T-helper 2 cell treated with Interferon-gamma antibody and Interleukin-4, amounts not matched to agents 5 μg/mL and 100 μg/mL, for 36 hours (primary cell): ENCODE results near the gene PRDM16.

Source experiments
- DNase-seq: peaks from one replicate; pipeline ENCODE4 v3.0.0; 2021; ENCODE audit warnings: low spot score
- H3K27ac Mint-ChIP-seq: one replicate; pipeline ENCODE4 v1.8.0; 2021; ENCODE audit warnings: mild to moderate bottlenecking, mixed read lengths
- H3K27me3 Mint-ChIP-seq: one replicate; pipeline ENCODE4 v1.8.0; 2021; ENCODE audit warnings: low read depth, mixed read lengths
- H3K36me3 Mint-ChIP-seq: one replicate; pipeline ENCODE4 v1.8.0; 2021; ENCODE audit warnings: low read depth, mixed read lengths
- H3K4me1 Mint-ChIP-seq: one replicate; pipeline ENCODE4 v1.8.0; 2021; ENCODE audit warnings: low read depth, mixed read lengths
- H3K4me3 Mint-ChIP-seq: one replicate; pipeline ENCODE4 v1.8.0; 2022; ENCODE audit warnings: mild to moderate bottlenecking, moderate library complexity, mixed read lengths
- H3K9me3 Mint-ChIP-seq: one replicate; pipeline ENCODE4 v1.8.0; 2021; ENCODE audit warnings: mixed read lengths

The PRDM16 gene

GRCh38 chr1:3221112-3222041, 152.4 kb downstream of the PRDM16 start:
- Mint-ChIP-seq H3K4me1 (no peaks in the 10 kb centered on the region), H3K4me3 (no peak overlapping the region)

GRCh38 chr1:3222042-3222692, 153.2 kb downstream of the PRDM16 start:
- DNase-seq = no peak
- Mint-ChIP-seq H3K27me3 (no peaks in the 10 kb centered on the region), H3K9me3 (no peaks in the 10 kb centered on the region), H3K36me3 (no peaks in the 10 kb centered on the region), H3K27ac (no peak overlapping the region), H3K4me3 (no peak overlapping the region), H3K4me1 (no peaks in the 10 kb centered on the region)

More at GRCh38 chr1:3221112-3222041, 152.4 kb downstream of the PRDM16 start:
- no peaks in the 10 kb centered on the region for H3K36me3 Mint-ChIP-seq
- H3K27ac Mint-ChIP-seq = no peak overlapping the region
- H3K27me3 Mint-ChIP-seq = no peaks in the 10 kb centered on the region
- no peak for DNase-seq
- H3K9me3 Mint-ChIP-seq = no peaks in the 10 kb centered on the region

DNA sequence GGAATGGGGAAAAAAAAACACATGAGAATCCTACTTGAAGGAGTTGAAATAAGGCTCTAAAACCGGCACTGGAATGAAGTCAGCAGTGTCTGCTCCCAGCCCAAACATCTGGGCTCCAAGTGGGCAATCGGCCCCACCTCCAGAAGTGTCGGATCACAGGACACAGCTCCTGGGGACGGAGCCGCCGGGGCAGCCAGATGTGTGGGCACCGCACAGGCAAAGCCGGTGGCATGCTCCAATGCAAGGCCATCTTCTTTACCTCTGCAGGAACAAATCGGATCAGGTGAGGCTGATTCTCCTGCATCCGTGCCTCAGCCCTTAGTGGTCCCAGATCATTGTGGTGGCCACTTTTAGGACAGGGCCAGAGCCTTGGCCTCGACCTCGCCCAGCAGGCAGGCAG, 156.7 kb downstream of the PRDM16 start:
- no peaks in the 10 kb centered on the region for H3K27me3 Mint-ChIP-seq
- H3K4me3 Mint-ChIP-seq = no peak overlapping the region
- H3K4me1 Mint-ChIP-seq = no peaks in the 10 kb centered on the region
- H3K9me3 Mint-ChIP-seq = no peaks in the 10 kb centered on the region
- no peak for DNase-seq
- H3K36me3 Mint-ChIP-seq = no peaks in the 10 kb centered on the region
- H3K27ac Mint-ChIP-seq = no peak overlapping the region

GRCh38 chr1:3226191-3226590, 157.2 kb downstream of the PRDM16 start:
- no peaks in the 10 kb centered on the region for H3K4me1 Mint-ChIP-seq
- no peaks in the 10 kb centered on the region for H3K27me3 Mint-ChIP-seq
- H3K9me3 Mint-ChIP-seq = no peaks in the 10 kb centered on the region
- DNase-seq = no peak
- H3K36me3 Mint-ChIP-seq = no peaks in the 10 kb centered on the region
- H3K27ac Mint-ChIP-seq = no peak overlapping the region
- H3K4me3 Mint-ChIP-seq = no peak overlapping the region

GRCh38 chr1:3226701-3227350, 157.8 kb downstream of the PRDM16 start:
- no peaks in the 10 kb centered on the region for H3K36me3 Mint-ChIP-seq
- no peak overlapping the region for H3K27ac Mint-ChIP-seq
- H3K4me3 Mint-ChIP-seq = no peak overlapping the region
- no peaks in the 10 kb centered on the region for H3K27me3 Mint-ChIP-seq
- no peaks in the 10 kb centered on the region for H3K9me3 Mint-ChIP-seq
- no peak for DNase-seq
- H3K4me1 Mint-ChIP-seq = no peaks in the 10 kb centered on the region

DNA sequence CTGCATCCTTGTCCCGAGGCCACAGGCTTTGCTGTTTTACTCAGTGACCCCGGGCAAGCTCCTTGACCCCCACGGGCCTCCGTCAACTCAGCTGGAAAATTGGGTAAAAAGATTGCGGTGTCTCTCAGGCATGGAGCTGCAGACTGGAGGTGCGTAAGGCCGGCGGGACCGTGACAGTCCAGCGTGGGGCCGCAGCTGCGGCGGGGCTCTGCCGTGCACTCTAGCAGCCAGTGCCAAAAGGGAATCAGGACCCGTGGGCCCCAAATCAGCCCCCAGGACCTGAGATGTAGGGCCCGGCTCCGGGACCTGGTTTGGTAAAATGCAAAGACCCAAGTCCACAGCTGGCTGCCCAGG, 158.3 kb downstream of the PRDM16 start:
- no peak overlapping the region for H3K4me3 Mint-ChIP-seq
- H3K36me3 Mint-ChIP-seq = no peaks in the 10 kb centered on the region
- DNase-seq = no peak
- no peaks in the 10 kb centered on the region for H3K9me3 Mint-ChIP-seq
- no peaks in the 10 kb centered on the region for H3K27me3 Mint-ChIP-seq
- H3K4me1 Mint-ChIP-seq = no peaks in the 10 kb centered on the region
- no peak overlapping the region for H3K27ac Mint-ChIP-seq

- Mint-ChIP-seq H3K36me3 (no peaks in the 10 kb centered on the region), H3K27ac (no peak overlapping the region)
- no peak for DNase-seq
Observed at GRCh38 chr1:3227893-3228292, 158.9 kb downstream of the PRDM16 start.

DNA sequence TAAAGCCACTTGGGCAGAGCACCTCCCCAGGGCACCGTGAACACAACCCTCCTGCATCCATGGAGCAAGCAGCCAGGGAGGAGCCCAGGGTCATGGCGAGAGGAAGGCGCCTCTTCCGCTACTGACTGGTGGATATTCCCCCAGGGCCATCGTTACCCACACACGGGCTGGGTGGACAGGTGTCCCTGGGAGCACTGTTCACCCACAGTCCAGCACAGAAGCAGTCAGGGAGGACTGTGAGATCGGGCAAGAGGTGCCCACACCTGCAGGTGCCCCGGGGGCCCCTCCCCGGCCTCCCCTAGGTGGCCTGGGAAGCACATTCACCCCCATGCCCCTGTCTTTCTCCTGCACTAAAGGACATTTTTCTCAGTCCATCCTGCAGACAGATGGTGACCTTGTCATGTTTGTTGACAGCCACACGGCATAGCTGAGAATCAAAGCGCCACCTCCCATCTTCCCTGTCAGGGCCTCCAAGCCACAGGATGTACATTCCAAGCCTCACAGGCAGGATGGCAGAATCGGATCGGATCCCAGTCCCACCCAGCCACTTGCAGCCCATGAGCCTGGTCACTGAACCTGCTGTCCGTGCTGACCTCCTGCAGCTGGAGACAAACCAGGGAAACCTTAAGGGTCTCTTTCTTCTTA, 160.2 kb downstream of the PRDM16 start:
- no peaks in the 10 kb centered on the region for H3K9me3 Mint-ChIP-seq
- DNase-seq = no peak
- no peak overlapping the region for H3K4me3 Mint-ChIP-seq
- H3K36me3 Mint-ChIP-seq = no peaks in the 10 kb centered on the region
- no peak overlapping the region for H3K27ac Mint-ChIP-seq
- H3K4me1 Mint-ChIP-seq = no peaks in the 10 kb centered on the region
- no peaks in the 10 kb centered on the region for H3K27me3 Mint-ChIP-seq

More at GRCh38 chr1:3227893-3228292, 158.9 kb downstream of the PRDM16 start:
- Mint-ChIP-seq H3K9me3 (no peaks in the 10 kb centered on the region), H3K27me3 (no peaks in the 10 kb centered on the region), H3K4me3 (no peak overlapping the region), H3K4me1 (no peaks in the 10 kb centered on the region)

DNA sequence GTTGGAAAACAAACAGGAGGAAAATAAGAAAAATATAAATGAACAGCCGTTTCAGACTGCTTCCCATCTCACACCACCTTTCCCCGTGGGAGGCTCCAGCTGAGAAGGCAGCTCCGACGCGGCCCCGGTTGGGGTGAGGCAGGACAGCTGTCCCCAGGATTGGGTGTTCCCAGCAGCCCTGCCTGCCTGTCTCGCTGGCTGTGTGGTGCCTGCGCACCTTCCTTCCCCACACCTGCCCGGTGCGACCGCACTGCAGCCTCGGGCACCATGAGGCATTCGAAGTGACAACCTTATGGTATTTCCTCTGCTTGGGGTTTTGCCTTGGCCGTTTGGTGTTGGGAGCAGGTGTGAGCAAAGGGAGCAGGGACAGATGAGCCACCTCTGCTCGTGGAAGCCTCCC, 161.6 kb downstream of the PRDM16 start:
- H3K27me3 Mint-ChIP-seq = no peaks in the 10 kb centered on the region
- H3K9me3 Mint-ChIP-seq = no peaks in the 10 kb centered on the region
- H3K27ac Mint-ChIP-seq = no peak overlapping the region

GRCh38 chr1:3231245-3231644, 162.2 kb downstream of the PRDM16 start:
- Mint-ChIP-seq H3K27me3 (no peaks in the 10 kb centered on the region), H3K4me1 (no peaks in the 10 kb centered on the region), H3K27ac (no peak overlapping the region), H3K4me3 (no peak overlapping the region), H3K36me3 (no peaks in the 10 kb centered on the region), H3K9me3 (no peaks in the 10 kb centered on the region)
- no peak for DNase-seq

More for the DNA sequence above, 161.6 kb downstream of the PRDM16 start:
- no peak for DNase-seq
- Mint-ChIP-seq H3K36me3 (no peaks in the 10 kb centered on the region), H3K4me1 (no peaks in the 10 kb centered on the region), H3K4me3 (no peak overlapping the region)

DNA sequence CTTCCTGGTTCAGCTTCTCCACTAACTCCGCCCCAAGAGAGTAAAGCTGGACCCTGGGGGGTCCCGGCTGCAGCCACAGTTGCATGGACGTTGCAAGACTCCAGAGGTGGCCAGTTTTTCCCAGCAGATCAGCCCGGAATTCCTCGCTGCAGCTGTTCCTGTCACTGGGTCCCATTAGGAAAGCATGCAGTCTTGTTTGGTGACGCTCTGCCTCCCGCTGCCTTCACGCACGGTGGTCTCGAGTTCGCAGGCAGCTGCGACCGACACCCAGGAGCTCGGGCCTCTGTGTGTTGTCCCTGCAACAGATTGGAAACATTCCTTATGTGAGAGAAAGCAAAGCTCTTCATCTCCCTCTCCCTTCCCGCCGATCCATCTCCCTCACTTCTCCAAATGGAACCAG, 162.8 kb downstream of the PRDM16 start:
- H3K27me3 Mint-ChIP-seq = no peaks in the 10 kb centered on the region
- H3K36me3 Mint-ChIP-seq = no peaks in the 10 kb centered on the region
- H3K9me3 Mint-ChIP-seq = no peaks in the 10 kb centered on the region
- no peak for DNase-seq
- H3K4me1 Mint-ChIP-seq = no peaks in the 10 kb centered on the region
- H3K27ac Mint-ChIP-seq = no peak overlapping the region
- no peak overlapping the region for H3K4me3 Mint-ChIP-seq

DNA sequence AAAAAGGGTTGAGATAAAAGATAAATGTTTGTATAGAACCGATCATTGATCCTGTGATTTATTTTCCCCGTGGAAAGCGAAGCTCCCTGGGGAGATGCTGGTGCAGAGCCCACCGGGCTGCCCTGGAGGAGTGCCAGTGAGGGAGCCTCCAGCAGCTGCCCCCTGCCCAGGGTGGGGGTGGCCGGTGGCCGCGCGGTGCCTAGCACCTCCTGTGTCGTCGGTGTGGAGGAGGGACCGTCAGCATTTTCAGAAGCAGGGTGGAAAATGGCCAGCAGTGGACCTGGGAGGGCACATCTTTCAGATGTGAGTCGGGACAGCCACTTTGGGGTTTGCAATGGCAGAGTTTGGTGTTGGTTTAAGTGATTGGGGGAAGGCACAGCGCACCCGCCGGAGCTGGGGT, 164.0 kb downstream of the PRDM16 start:
- no peaks in the 10 kb centered on the region for H3K27me3 Mint-ChIP-seq
- no peaks in the 10 kb centered on the region for H3K4me1 Mint-ChIP-seq
- DNase-seq = no peak
- no peaks in the 10 kb centered on the region for H3K36me3 Mint-ChIP-seq
- no peak overlapping the region for H3K27ac Mint-ChIP-seq
- no peaks in the 10 kb centered on the region for H3K9me3 Mint-ChIP-seq
- H3K4me3 Mint-ChIP-seq = no peak overlapping the region

DNA sequence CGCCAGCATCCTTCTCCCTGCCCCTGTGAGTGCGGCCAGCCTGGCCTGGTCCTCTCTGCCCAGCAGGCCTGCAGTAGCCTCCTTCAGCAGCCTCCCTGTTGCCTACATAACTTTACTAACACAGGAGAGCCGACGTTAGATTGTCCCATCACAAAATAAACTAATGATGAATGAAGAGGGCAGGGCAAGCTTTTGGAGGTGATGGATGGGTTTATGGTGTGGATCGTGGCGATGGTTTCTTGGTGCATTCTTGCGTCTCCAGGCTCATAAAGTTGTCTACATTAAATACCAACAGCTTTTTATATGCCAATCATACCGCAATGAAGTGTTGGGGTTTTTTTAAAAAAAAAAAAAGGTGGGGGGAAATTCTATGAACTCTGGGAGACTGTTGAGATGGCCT, 164.5 kb downstream of the PRDM16 start:
- no peak for DNase-seq
- Mint-ChIP-seq H3K27me3 (no peaks in the 10 kb centered on the region), H3K27ac (no peak overlapping the region), H3K4me1 (no peaks in the 10 kb centered on the region), H3K36me3 (no peaks in the 10 kb centered on the region), H3K4me3 (no peak overlapping the region), H3K9me3 (no peaks in the 10 kb centered on the region)

- Mint-ChIP-seq H3K4me1 (no peaks in the 10 kb centered on the region), H3K27me3 (no peaks in the 10 kb centered on the region), H3K9me3 (no peaks in the 10 kb centered on the region), H3K4me3 (no peak overlapping the region), H3K27ac (no peak overlapping the region), H3K36me3 (no peaks in the 10 kb centered on the region)
- DNase-seq = no peak
Observed at GRCh38 chr1:3234281-3234680, 165.3 kb downstream of the PRDM16 start.
